K562 (cell line): ENCODE data around the gene CHRNE. TPM values are rescaled to one million over a fixed set of nuclear protein-coding genes. Genes with fewer than 3 reads are reported as not detected.

ENCODE experiments used
- ATAC-seq: fragments of 200-7000 bp; cut with Tn5 transposase; 3 replicates; pipeline ENCODE4 v1.9.1; 2020; ENCODE audit warnings: moderate library complexity
- BruUV-seq: library from RNA; stranded (reverse); fragments of 400-500 nt; replicated peaks from 2 replicates; lab custom pipeline; 2021; lab: Mats Ljungman, UMichigan
- CTCF ChIA-PET: fragments of 300-600 bp; formaldehyde crosslinking; extraction: SDS; loops from one replicate; lab custom pipeline; 2021; ENCODE audit warnings: low intra/inter-chr PET ratio; lab: Yijun Ruan, JAX
- POLR2A ChIA-PET: fragments of 300-600, 350-650 bp; sonication (Branson Sonifier 250); formaldehyde crosslinking; extraction: SDS; loops from one replicate; lab custom pipeline; 2021; ENCODE audit warnings: antibody characterized with exemption, inconsistent platforms; lab: Yijun Ruan, JAX
- DNase-seq, 4 experiments: peaks; one replicate each; pipeline versions ENCODE4 v3.0.0 to v3.0.0-alpha.2; 2011 to 2018; ENCODE audit warnings: low spot score in 3 of 4, mixed read lengths in 3 of 4; ENCODE audit errors: extremely low read depth in 1 of 4
- FAIRE-seq: peaks from 2 replicates; lab custom pipeline; 2011; peaks lifted over from hg19 to GRCh38; lab: Jason Lieb, UNC
- H2AFZ ChIP-seq: 2 replicates; pipeline ENCODE4 v1.6.0; 2011; ENCODE audit warnings: low read depth, low read length, control low read depth, inconsistent platforms
- H3K27ac ChIP-seq: fragments of 200-600 bp; 3 replicates; pipeline ENCODE4 v1.8.0; 2011; ENCODE audit warnings: low read depth, mild to moderate bottlenecking, control low read depth, inconsistent platforms, low read length, moderate library complexity, mixed read lengths; ENCODE audit errors: extremely low read depth
- H3K27me3 ChIP-seq, 2 experiments: fragments of 300-600 bp in 1 of 2; 2 replicates in 1 of 2; 3 replicates in 1 of 2; pipeline versions ENCODE4 v1.6.0 to v1.8.0; 2011; ENCODE audit warnings: inconsistent platforms in 2 of 2, low read length in 2 of 2, mild to moderate bottlenecking in 1 of 2, mixed read lengths in 1 of 2, moderate library complexity in 1 of 2; ENCODE audit not compliant: control insufficient read depth in 2 of 2, insufficient read depth in 2 of 2
- H3K36me3 ChIP-seq: fragments of 300-600 bp; 3 replicates; pipeline ENCODE4 v1.8.0; 2011; ENCODE audit warnings: mild to moderate bottlenecking, low read length, inconsistent platforms; ENCODE audit not compliant: control insufficient read depth, insufficient read depth
- H3K4me1 ChIP-seq, 2 experiments: fragments of 200-600 bp in 1 of 2; replicated peaks in 1 of 2; 2 replicates in 1 of 2; 3 replicates in 1 of 2; pipeline versions ENCODE4 v1.5.1 to v1.8.0; 2011; ENCODE audit warnings: inconsistent platforms in 2 of 2, low read length in 2 of 2, mild to moderate bottlenecking in 1 of 2, mixed read lengths in 1 of 2, moderate library complexity in 1 of 2; ENCODE audit not compliant: control insufficient read depth in 2 of 2, insufficient read depth in 2 of 2
- H3K4me2 ChIP-seq: 2 replicates; pipeline ENCODE4 v1.6.1; 2011; ENCODE audit warnings: low read length, control low read depth, inconsistent platforms, mixed read lengths; ENCODE audit not compliant: insufficient read depth
- H3K4me3 ChIP-seq: fragments of 200-600 bp; sonication (generic), shearing (Covaris generic); 2 replicates; pipeline ENCODE4 v1.5.1; 2016; ENCODE audit warnings: control low read depth, inconsistent platforms
- H3K79me2 ChIP-seq: fragments of 200-600 bp; 3 replicates; pipeline ENCODE4 v1.8.0; 2011; ENCODE audit warnings: low read length, inconsistent platforms; ENCODE audit not compliant: control insufficient read depth, insufficient read depth
- H3K9ac ChIP-seq, 2 experiments: 2 replicates each; pipeline versions ENCODE4 v1.6.0 to v1.6.1; 2011; ENCODE audit warnings: low read depth in 2 of 2, low read length in 2 of 2, control low read depth in 1 of 2, inconsistent platforms in 1 of 2, mild to moderate bottlenecking in 1 of 2, mixed read lengths in 1 of 2; ENCODE audit not compliant: insufficient read depth in 1 of 2
- H3K9me1 ChIP-seq: one replicate; pipeline ENCODE4 v1.6.0; 2011; ENCODE audit warnings: inconsistent platforms, mild to moderate bottlenecking, low read length, moderate library complexity; ENCODE audit not compliant: control insufficient read depth, insufficient read depth
- H3K9me3 ChIP-seq: replicated peaks from 2 replicates; pipeline ENCODE4 v1.5.1; 2011; ENCODE audit warnings: low read depth, low read length, inconsistent platforms; ENCODE audit not compliant: control insufficient read depth, insufficient read depth
- H4K20me1 ChIP-seq: replicated peaks from 2 replicates; pipeline ENCODE4 v1.6.1; 2011; ENCODE audit warnings: low read length, inconsistent platforms, mixed read lengths; ENCODE audit not compliant: control insufficient read depth, insufficient read depth
- BRD9 ChIP-seq: fragments of 450-650 bp; IDR thresholded peaks from 2 replicates; pipeline ENCODE4 v1.6.1; 2018; ENCODE audit warnings: low read depth; ENCODE audit not compliant: partially characterized antibody
- CC2D1A ChIP-seq: fragments of 450-650 bp; IDR thresholded peaks from 2 replicates; pipeline ENCODE4 v1.6.1; 2017; ENCODE audit warnings: mild to moderate bottlenecking
- ETV5 ChIP-seq: sonication (generic); formaldehyde crosslinking; IDR thresholded peaks from 2 replicates; pipeline ENCODE4 v1.4.0; 2020; ENCODE audit warnings: low read depth, mild to moderate bottlenecking, missing genetic modification reagents
- MIER1 ChIP-seq: fragments of 450-650 bp; IDR thresholded peaks from 2 replicates; pipeline ENCODE4 v1.6.1; 2016; ENCODE audit warnings: antibody characterized with exemption, mild to moderate bottlenecking, low read depth
- NR4A1 ChIP-seq, 2 experiments: fragments of 250-450 bp in 1 of 2; fragments of 450-650 bp in 1 of 2; sonication (Bioruptor Pico) in 1 of 2; IDR thresholded peaks; 2 replicates each; pipeline versions ENCODE4 v1.4.0 to v1.6.1; 2016 to 2020; ENCODE audit warnings: mild to moderate bottlenecking in 2 of 2, missing compliant biosample characterization in 1 of 2, missing genetic modification characterization in 1 of 2, moderate library complexity in 1 of 2
- RBFOX2 ChIP-seq: fragments of 200-400 bp; formaldehyde crosslinking; IDR thresholded peaks from 2 replicates; pipeline ENCODE4 v1.6.1; 2017; ENCODE audit warnings: low read depth, mild to moderate bottlenecking, low read length, moderate library complexity
- SMARCA5 ChIP-seq: fragments of 450-650 bp; IDR thresholded peaks from 2 replicates; pipeline ENCODE4 v1.6.1; 2016
- WHSC1 ChIP-seq: IDR thresholded peaks from one replicate; pipeline ENCODE4 v1.6.1; 2012; ENCODE audit warnings: low read length, control low read depth, inconsistent platforms
- ZC3H4 ChIP-seq: sonication (generic); formaldehyde crosslinking; IDR thresholded peaks from 2 replicates; pipeline ENCODE4 v1.9.0; 2021; ENCODE audit warnings: missing genetic modification reagents, borderline replicate concordance
- ZNF3 ChIP-seq: fragments of 250-450 bp; sonication (Bioruptor Pico); IDR thresholded peaks from 2 replicates; pipeline ENCODE4 v1.5.0; 2021; ENCODE audit warnings: mild to moderate bottlenecking, moderate library complexity
- ZNF507 ChIP-seq: conservative IDR thresholded peaks from 2 replicates; pipeline ENCODE4 v1.6.1; 2017; ENCODE audit warnings: missing genetic modification characterization, missing compliant biosample characterization
- ZNF668 ChIP-seq: fragments of 250-450 bp; sonication (Bioruptor Pico); IDR thresholded peaks from 2 replicates; pipeline ENCODE4 v1.8.0; 2022; ENCODE audit warnings: mild to moderate bottlenecking, inconsistent platforms
- WGBS: fragments of 100-300 bp; shearing (Covaris generic); methylation state at CpG from one replicate; pipeline ENCODE4 v1.1.6; 2016; ENCODE audit warnings: low coverage, mixed read lengths; ENCODE audit not compliant: insufficient coverage; ENCODE audit errors: missing lambda C conversion rate; 5-methylcytosine and 5-hydroxymethylcytosine counted together
- in situ Hi-C: fragments of 300-500 bp; cut with MboI; formaldehyde crosslinking; loops from 4 replicates; pipeline ENCODE4 v1.15.0; 2018; ENCODE audit warnings: inconsistent platforms, mixed read lengths
- intact Hi-C: fragments of 100-400 bp; cut with micrococcal nuclease; formaldehyde crosslinking; loops from 2 replicates; pipeline ENCODE4 v1.14.2; 2022
- polyA plus RNA-seq, 8 experiments: library from polyadenylated mRNA; depleted of rRNA in 4 of 8; stranded (reverse) in 5 of 8; unstranded in 3 of 8; fragments of >200 nt; fragmentation: Nextera tagmentation in 2 of 8; fragmentation: Illumina TruSeq in 1 of 8; extraction: Ambion mirVana in 2 of 8; extraction: Trizol in 1 of 8; gene quantifications; 2 replicates each; pipeline versions ENCODE4 v1.2.1 to v1.2.3, GENCODE V29; 2011 to 2014; ENCODE audit warnings: inconsistent platforms in 1 of 8, missing spikeins in 1 of 8
- total RNA-seq, 7 experiments: library from RNA; depleted of rRNA in 6 of 7; stranded (reverse); fragments of >200 nt in 6 of 7; fragmentation: Illumina TruSeq in 2 of 7; extraction: Trizol in 2 of 7; gene quantifications; 2 replicates each; pipeline versions ENCODE4 v1.2.1 to v1.2.3, GENCODE V29; 2011 to 2021; ENCODE audit warnings: low replicate concordance in 1 of 7
- TF ChIP-seq, protein P1 (sequence below): fragments of 450-650 bp; conservative IDR thresholded peaks from 2 replicates; pipeline ENCODE4 v1.6.1; 2016; ENCODE audit warnings: missing genetic modification characterization, low read depth, mild to moderate bottlenecking, control low read depth, missing compliant biosample characterization
- TF ChIP-seq, protein P2 (sequence below): fragments of 250-450 bp; sonication (Bioruptor Pico); IDR thresholded peaks from 2 replicates; pipeline ENCODE4 v1.5.0; 2020; ENCODE audit warnings: mild to moderate bottlenecking, borderline replicate concordance

The CHRNE gene
- total and polyA plus RNA-seq, 9 of the 15 experiments (the other 6 are each of a cell fraction or from before 2014, with no cell fraction given): not detected

GRCh38 chr17:4893721-4894560 is 9.0 kb downstream of the CHRNE start (continued):
- TF ChIP-seq CC2D1A: no peak
- no peak for TF ChIP-seq ETV5 (CRISPR knock-in tag)
- no peak for TF ChIP-seq RBFOX2
- no peak for TF ChIP-seq NR4A1 (CRISPR knock-in tag; IDR thresholded peaks at IDR 0.05)
- no peak for TF ChIP-seq NR4A1 (tag; IDR thresholded peaks at IDR 0.05)

DNA sequence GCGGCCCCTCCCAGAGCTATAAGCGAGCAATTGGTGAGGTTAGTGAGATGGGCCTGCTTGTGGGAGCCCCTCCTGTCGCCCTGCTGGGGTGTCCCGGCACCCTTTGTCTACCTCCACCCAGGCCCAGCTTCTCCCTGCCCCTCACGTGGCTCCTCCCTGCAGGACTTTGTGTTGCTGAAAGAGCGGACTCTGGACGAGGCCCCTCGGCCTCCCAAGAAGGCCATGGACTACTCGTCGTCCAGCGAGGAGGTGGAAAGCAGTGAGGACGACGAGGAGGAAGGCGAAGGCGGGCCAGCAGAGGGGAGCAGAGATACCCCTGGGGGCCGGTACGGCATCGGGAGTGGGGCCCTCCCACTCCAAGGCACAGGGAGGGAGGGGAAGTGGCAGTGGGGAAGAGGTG is 9.6 kb downstream of the CHRNE start:
- CTCF ChIA-PET: no interaction called here
- TF ChIP-seq, protein P1, sequence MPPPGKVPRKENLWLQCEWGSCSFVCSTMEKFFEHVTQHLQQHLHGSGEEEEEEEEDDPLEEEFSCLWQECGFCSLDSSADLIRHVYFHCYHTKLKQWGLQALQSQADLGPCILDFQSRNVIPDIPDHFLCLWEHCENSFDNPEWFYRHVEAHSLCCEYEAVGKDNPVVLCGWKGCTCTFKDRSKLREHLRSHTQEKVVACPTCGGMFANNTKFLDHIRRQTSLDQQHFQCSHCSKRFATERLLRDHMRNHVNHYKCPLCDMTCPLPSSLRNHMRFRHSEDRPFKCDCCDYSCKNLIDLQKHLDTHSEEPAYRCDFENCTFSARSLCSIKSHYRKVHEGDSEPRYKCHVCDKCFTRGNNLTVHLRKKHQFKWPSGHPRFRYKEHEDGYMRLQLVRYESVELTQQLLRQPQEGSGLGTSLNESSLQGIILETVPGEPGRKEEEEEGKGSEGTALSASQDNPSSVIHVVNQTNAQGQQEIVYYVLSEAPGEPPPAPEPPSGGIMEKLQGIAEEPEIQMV: no peak
- TF ChIP-seq WHSC1 (no peak), ZC3H4 (CRISPR knock-in tag) (no peak), ZNF668 (CRISPR knock-in tag) (no peak), MIER1 (no peak), BRD9 (no peak), SMARCA5 (no peak), ZNF507 (tag) (no peak), ZNF3 (CRISPR knock-in tag) (no peak)
- TF ChIP-seq, protein P2, sequence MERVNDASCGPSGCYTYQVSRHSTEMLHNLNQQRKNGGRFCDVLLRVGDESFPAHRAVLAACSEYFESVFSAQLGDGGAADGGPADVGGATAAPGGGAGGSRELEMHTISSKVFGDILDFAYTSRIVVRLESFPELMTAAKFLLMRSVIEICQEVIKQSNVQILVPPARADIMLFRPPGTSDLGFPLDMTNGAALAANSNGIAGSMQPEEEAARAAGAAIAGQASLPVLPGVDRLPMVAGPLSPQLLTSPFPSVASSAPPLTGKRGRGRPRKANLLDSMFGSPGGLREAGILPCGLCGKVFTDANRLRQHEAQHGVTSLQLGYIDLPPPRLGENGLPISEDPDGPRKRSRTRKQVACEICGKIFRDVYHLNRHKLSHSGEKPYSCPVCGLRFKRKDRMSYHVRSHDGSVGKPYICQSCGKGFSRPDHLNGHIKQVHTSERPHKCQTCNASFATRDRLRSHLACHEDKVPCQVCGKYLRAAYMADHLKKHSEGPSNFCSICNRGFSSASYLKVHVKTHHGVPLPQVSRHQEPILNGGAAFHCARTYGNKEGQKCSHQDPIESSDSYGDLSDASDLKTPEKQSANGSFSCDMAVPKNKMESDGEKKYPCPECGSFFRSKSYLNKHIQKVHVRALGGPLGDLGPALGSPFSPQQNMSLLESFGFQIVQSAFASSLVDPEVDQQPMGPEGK (CRISPR knock-in tag): no peak
- in situ Hi-C loops: no loop called here

More for the DNA sequence above, 9.6 kb downstream of the CHRNE start:
- POLR2A ChIA-PET: no interaction called here
- Histone ChIP-seq H3K9me3 (no peaks in the 10 kb centered on the region), H4K20me1 (0 out of 2 replicates have a peak, but pooled peaks cover 3% of the 10 kb centered on the region), H3K27ac (no peak overlapping the region), H3K4me1 (peaks cover 0 to 18% of the 10 kb centered on the region in 2 experiments; a peak in 2 of 5 replicates), H3K27me3 (no peaks in the 10 kb centered on the region), H3K79me2 (no peaks in the 10 kb centered on the region), H3K36me3 (peaks cover 74% of the 10 kb centered on the region; the same call in 2 of the 3 replicates), H3K4me2 (no peak overlapping the region), H2AFZ (no peak overlapping the region), H3K9me1 (no peaks in the 10 kb centered on the region), H3K9ac (no peak overlapping the region; a peak in 1 of 4 replicates), H3K4me3 (no peak overlapping the region)
- no peak for ATAC-seq
- 76% methylated on average over 6 of the region's 18 CpGs for WGBS
- FAIRE-seq: no peak
- intact Hi-C loops: no loop called here
- DNase-seq: no peak
- no TSS peak for BruUV-seq
